AG10803 (cell line): ENCODE measurements around the gene CABP2.

Experiments
- DNase-seq: peaks from one replicate; pipeline ENCODE4 v3.0.0; 2010; ENCODE audit warnings: low read depth
- H3K4me3 ChIP-seq: 2 replicates; pipeline ENCODE4 v1.5.1; 2011; ENCODE audit warnings: mild to moderate bottlenecking, low read length, control low read depth
- CTCF ChIP-seq: conservative IDR thresholded peaks from 2 replicates; pipeline ENCODE4 v1.5.1; 2011; ENCODE audit warnings: mild to moderate bottlenecking, low read length, control low read depth, inconsistent platforms

Gene CABP2

GRCh38 chr11:67492801-67493547 lies 30.3 kb downstream of the CABP2 start:
- no peak overlapping the region for H3K4me3 ChIP-seq
- DNase-seq = no peak
- TF ChIP-seq CTCF = no peak

- TF ChIP-seq CTCF = no peak
- DNase-seq = no peak
Measured at GRCh38 chr11:67492069-67492727, 31.0 kb downstream of the CABP2 start.

GRCh38 chr11:67491276-67492068 lies 31.8 kb downstream of the CABP2 start:
- no peak for DNase-seq
- H3K4me3 ChIP-seq = no peak overlapping the region
- no peak for TF ChIP-seq CTCF

More at GRCh38 chr11:67492069-67492727, 31.0 kb downstream of the CABP2 start:
- no peak overlapping the region for H3K4me3 ChIP-seq

GRCh38 chr11:67490727-67491065 lies 32.5 kb downstream of the CABP2 start:
- DNase-seq = no peak
- H3K4me3 ChIP-seq = no peak overlapping the region
- no peak for TF ChIP-seq CTCF

- TF ChIP-seq CTCF = no peak
- H3K4me3 ChIP-seq = no peak overlapping the region
- no peak for DNase-seq
Measured at GRCh38 chr11:67489885-67490726, 33.1 kb downstream of the CABP2 start.

GRCh38 chr11:67489203-67489884 lies 33.9 kb downstream of the CABP2 start:
- TF ChIP-seq CTCF = no peak
- DNase-seq = no peak

More at GRCh38 chr11:67489203-67489884, 33.9 kb downstream of the CABP2 start:
- no peak overlapping the region for H3K4me3 ChIP-seq
